Fibroblast of upper back skin (primary cell): ENCODE data around the gene BAX.

Source experiments
- DNase-seq: peaks from one replicate; pipeline ENCODE4 v3.0.0-alpha.2; 2013

Gene BAX

DNA sequence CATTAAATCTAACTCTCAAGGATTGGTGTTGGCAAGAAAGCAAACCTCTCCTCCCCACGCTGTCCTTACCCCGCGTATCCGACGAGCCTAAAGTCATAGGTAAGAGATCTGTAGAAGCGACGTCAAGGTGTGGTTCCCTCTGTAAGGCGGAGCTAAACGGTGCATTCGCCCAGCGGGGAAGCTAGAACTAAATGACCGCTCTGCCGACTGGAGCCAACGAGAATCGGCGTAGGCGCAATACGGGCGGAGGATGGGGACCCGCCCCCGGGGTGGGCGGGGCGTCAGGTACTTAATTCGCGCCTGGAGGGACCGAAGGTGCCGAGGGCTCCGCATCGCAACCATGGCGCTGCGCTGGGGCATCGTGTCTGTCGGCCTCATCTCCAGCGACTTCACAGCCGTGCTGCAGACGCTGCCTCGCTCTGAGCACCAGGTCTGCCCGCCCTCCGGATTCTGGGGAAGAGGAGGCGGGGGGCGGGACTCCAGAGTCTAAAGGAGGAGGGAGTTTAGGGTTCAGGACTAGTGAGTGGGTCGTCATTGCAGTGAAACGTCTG lies 21.2 kb upstream of the BAX start, which contains the start of gene DHDH:
TSS of gene DHDH (plus strand) at position 318 of the 551 bp plus-strand sequence. CDS start at position 341, 23 bp downstream.
- DNase-seq: peak; percentile 22

DNA sequence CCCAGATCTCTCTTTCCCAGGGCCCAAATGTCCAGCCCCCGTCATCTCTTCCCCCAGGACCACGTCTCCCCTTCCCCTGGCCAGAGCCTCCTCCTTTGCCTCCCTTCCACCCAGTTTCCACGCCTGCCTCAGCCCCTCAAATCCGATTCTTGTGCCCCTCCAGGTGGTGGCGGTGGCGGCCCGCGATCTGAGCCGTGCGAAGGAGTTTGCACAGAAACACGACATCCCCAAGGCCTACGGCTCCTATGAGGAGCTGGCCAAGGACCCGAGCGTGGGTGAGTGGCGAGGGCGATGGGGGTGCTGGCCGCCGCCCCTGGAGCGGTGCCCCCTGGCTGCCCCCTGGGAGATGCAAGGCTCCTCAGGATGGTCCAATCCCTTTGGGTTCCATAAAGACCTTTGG lies 19.8 kb upstream of the BAX start:
- DNase-seq: no peak

- DNase-seq: no peak
These were observed 18.8 kb upstream of the BAX start for GRCh38 chr19:48935864-48936263.

DNA sequence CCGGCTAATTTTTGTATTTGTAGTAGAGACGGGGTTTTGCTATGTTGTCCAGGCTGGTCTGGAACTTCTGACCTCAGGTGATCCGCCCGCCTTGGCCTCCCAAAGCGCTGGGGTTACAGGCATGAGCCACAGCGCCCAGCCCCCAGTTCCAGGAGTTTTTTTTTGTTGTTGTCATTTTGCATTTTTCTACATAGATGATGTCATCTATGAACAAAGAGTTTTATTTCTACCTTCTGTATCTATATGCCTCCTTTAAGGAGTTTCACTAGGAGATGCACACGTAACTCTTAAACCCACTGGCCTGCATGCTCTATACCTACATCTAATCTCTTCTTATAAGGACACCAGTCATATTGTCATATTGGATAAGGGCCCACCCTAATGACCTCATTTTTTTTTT lies 16.4 kb upstream of the BAX start:
- no peak for DNase-seq

- DNase-seq: no peak
These were observed 13.8 kb upstream of the BAX start for GRCh38 chr19:48940902-48941301.

DNA sequence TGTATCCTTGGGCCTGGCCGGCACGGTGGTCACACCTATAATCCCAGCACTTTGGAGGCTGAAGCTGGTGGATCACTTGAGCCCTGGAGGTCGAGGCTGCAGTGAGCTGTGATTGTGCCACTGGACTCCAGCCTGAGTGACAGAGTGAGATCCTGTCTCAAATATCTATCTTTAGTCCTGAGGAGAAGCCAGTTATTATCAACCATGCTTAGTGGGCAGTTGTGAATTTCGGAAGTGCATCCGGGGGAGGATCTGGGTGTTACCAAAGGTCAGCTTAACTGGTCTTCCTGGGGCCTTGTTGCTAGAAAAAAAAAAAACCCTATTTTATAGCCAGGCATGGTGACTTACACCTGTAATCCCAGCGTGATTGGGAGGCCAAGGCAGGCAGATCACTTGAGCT lies 11.6 kb upstream of the BAX start:
- DNase-seq: no peak

DNA sequence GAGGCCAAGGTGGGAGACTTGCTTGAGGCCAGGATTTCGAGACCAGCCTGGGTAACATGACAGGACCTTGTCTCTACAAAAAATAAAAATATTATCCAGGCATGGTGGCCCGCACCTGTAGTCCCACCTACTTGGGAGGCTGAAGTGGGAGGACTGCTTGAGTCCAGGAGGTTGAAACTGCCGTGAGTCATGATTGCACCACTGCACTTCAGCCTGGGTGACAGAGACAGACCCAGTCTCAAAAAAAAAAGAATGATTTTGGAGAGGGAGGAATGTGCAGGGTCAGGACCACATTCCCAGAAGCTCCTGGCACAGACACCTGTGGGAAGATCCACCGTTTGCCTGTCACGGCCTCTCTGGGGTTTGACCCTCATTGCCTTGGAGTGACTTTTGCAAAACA lies 9.3 kb upstream of the BAX start:
- no peak for DNase-seq

DNA sequence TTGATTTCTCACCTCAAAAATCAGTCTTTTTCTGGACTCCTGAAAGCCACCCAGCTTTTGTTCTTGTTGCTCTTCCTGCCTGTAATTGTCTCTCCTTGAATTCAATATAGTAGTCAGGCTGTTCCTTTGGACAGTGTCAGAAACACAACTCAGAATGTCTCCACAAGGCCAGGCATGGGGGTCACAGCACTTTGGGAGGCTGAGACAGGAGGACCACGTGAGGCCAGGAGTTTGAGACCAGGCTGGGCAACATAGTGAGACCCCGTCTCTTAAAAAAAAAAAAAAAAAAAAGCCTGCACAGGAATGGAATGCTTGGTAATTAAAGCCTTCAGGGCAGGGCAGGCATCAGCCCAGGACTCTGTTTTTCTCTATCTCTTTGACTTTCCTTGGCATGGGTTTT lies 8.9 kb upstream of the BAX start:
- DNase-seq: no peak

DNA sequence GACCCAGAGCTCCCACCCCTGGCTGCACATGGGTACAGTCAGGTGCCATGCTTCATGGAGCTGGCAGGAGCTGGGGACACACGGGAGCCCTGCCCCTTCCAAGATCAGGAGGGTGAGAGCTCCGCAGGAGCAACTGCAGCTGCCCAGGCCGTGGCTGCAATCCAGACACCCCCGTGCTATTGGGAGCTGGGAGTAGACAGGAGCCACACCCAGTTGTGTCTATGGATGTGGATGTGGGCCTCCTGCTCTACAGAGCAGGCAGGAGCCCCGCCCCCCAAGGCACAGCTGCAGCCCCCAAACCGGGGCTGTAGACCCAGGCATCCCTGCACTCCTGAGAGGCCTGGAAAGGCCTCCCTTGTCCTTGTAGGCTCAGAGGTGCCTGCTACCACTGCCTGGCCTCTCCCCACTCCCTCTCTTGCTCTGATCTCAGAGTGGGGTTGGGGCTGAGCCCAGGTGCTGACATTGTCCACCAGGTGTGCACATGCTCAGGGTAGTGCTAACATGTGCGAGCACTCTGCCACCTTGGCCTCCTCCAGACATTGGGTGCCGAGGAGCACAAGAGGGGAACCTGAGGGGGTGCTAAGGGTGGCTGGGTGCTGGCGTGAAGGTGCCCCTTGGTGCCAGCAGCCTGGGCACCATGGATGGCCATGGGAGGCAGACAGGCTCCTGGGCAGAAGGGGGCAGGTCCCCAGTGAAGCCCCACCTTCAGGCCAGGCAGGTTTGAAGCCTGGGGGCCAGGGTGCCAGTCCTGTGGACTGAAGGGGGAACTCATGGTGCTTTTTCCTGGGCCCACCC lies 8.0 kb upstream of the BAX start:
- no peak for DNase-seq

DNA sequence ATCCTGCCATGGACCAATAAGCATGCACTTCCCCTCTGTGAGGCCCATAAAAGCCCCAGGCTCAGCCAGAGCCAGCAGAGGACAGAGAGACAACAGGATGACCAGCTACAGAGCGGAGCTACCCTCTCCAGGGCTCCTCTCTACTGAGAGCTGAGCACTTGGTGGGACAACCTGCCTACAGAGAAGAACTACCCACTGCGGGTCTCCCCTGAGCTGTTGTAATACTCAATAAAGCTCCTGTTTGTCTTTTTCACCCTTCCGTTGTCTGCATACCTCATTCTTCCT lies 7.5 kb upstream of the BAX start:
- no peak for DNase-seq

- DNase-seq: no peak
These were observed 4.5 kb upstream of the BAX start for GRCh38 chr19:48950159-48950558.

- no peak for DNase-seq
These were observed 3.7 kb upstream of the BAX start for GRCh38 chr19:48950830-48951519.

DNA sequence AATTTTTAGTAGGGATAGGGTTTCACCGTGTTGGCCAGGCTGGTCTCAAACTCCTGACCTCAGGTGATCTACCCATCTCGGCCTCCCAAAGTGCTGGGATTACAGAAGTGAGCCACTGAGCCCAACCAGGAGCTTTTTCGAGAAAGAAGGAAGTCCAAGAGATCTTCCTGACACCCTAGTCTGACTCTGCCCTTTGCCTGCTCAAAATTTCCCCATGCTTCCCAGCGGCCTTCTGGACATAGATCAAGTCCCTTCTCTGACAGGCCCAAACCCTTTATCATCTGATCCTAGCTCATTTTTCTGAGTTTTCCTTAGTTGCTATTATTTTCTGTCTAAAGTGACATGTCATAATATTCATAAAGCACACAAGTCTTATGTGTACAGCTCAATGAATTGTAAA lies 1.5 kb upstream of the BAX start:
- DNase-seq: no peak

DNA sequence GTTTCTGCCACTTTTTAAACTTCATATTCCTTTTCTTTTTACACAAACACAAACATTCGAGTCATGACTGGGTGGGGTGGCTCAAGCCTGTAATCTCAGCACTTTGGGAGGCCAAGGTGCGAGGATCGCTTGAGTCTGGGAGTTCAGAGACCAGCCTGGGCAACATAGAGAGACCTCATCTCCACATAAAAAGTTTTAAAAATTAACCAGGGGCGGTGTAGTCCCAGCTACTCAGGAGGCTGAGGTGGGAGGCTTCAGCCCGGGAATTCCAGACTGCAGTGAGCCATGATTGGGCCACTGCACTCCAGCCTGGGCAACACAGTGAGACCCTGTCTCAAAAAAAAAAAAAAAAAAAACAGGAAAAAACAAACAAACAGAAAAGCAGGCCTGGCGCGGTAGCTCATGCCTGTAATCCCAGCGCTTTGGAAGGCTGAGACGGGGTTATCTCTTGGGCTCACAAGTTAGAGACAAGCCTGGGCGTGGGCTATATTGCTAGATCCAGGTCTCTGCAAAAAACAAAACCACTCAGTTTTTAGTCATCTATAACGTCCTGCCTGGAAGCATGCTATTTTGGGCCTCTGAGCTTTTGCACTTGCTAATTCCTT lies 583 bp upstream of the BAX start:
- no peak for DNase-seq

- DNase-seq: no peak
These were observed 758 bp downstream of the BAX start for GRCh38 chr19:48955308-48955958.

- DNase-seq: no peak
These were observed 3.3 kb downstream of the BAX start for GRCh38 chr19:48958006-48958405.

DNA sequence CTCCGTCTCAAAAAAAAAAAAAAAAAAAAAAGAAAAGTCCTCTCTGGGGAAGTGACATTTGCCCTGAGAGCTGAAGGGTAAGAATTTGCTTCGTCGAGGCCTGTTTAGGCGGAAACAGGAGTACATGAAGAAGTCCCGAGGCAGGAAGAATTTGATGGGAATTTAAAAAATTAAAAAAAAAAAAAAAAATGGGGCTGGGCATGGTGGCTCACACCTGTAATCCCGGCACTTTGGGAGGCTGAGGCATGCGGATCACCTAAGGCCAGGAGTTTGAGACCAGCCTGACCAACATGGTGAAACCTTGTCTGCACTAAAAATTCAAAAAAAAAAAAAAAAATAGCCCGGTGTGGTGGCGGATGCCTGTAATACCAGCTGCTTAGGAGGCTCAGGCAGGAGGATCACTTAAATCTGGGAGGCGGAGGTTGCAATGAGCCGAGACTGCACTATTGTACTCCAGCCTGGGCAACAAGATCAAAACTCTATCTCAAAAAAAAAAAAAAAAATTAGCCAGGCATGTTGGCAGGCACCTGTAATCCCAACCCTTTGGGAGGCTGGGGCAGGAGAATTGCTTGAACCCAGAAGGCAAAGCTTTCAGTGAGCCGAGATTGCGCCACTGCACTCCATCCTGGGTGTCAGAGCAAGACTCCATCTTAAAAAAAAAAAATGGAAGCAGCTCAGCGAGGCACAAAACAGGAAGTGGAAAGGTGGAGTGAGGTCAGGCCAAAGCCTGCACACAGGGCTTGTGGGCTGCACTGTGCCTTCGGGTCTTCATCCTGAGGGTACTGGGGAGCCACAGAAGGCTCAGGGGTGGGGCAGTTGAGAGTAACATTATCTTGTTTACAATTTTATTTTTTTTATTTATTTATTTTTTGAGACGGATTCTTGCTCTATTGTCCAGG lies 4.9 kb downstream of the BAX start:
- DNase-seq: no peak

DNA sequence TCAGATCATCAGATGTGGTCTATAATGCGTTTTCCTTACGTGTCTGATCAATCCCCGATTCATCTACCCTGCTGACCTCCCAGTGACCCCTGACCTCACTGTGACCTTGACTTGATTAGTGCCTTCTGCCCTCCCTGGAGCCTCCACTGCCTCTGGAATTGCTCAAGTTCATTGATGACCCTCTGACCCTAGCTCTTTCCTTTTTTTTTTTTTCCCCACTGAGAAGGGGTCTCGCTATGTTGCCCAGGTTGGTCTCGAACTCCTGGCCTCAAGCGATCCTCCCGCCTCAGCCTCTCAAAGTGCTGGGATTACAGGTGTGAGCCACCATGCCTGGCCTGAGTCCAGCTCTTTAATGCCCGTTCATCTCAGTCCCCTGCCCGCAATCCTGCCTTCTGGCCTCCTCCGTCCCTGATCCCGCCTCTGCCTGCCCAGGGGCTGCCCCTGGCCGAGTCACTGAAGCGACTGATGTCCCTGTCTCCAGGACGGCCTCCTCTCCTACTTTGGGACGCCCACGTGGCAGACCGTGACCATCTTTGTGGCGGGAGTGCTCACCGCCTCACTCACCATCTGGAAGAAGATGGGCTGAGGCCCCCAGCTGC lies 6.5 kb downstream of the BAX start:
- DNase-seq: no peak

- no peak for DNase-seq
These were observed 7.0 kb downstream of the BAX start for GRCh38 chr19:48961673-48962028.

- DNase-seq: no peak
These were observed 7.6 kb downstream of the BAX start for GRCh38 chr19:48962029-48962848.

GRCh38 chr19:48962849-48963165 lies 8.1 kb downstream of the BAX start:
- DNase-seq: no peak
